Small intestine (tissue), 7 donors: Measurements from ENCODE around the gene CHFR. TPM values are rescaled to one million over a fixed set of nuclear protein-coding genes. Genes with fewer than 3 reads are reported as not detected.
A peak's percentile ranks its signal among the peaks of the same experiment; 100 is the strongest.

Source experiments
- DNase-seq, 2 donors: peaks; one replicate each; pipeline versions ENCODE4 v3.0.0 to v3.0.0-alpha.2; 2013
- FAIRE-seq: peaks from 2 replicates; lab custom pipeline; 2012; peaks lifted over from hg19 to GRCh38; lab: Jason Lieb, UNC
- H3K27ac ChIP-seq, 3 donors: one replicate each; pipeline ENCODE4 v1.5.1; 2013; ENCODE audit warnings: low read length in 2 of 3, mild to moderate bottlenecking in 2 of 3, control low read depth in 1 of 3, inconsistent platforms in 1 of 3, low read depth in 1 of 3, moderate library complexity in 1 of 3
- H3K27me3 ChIP-seq, 3 donors: one replicate each; pipeline ENCODE4 v1.6.1; 2013; ENCODE audit warnings: low read length in 3 of 3, inconsistent platforms in 1 of 3; ENCODE audit not compliant: control insufficient read depth in 3 of 3, insufficient read depth in 3 of 3
- H3K36me3 ChIP-seq, 3 donors: one replicate each; pipeline ENCODE4 v1.6.1; 2013; ENCODE audit warnings: low read length in 3 of 3, inconsistent platforms in 1 of 3, low read depth in 1 of 3, mild to moderate bottlenecking in 1 of 3, moderate library complexity in 1 of 3; ENCODE audit not compliant: control insufficient read depth in 3 of 3, insufficient read depth in 2 of 3
- H3K4me1 ChIP-seq, 3 donors: one replicate each; pipeline ENCODE4 v1.6.1; 2013; ENCODE audit warnings: low read length in 2 of 3, inconsistent platforms in 1 of 3, low read depth in 1 of 3, mild to moderate bottlenecking in 1 of 3, moderate library complexity in 1 of 3; ENCODE audit not compliant: control insufficient read depth in 3 of 3, insufficient read depth in 2 of 3
- H3K4me3 ChIP-seq, 3 donors: one replicate each; pipeline ENCODE4 v1.5.1; 2013; ENCODE audit warnings: low read length in 3 of 3, control low read depth in 1 of 3, inconsistent platforms in 1 of 3, low read depth in 1 of 3, mild to moderate bottlenecking in 1 of 3, moderate library complexity in 1 of 3
- H3K9me3 ChIP-seq, 2 donors: one replicate each; pipeline ENCODE4 v1.6.1; 2013; ENCODE audit warnings: low read depth in 1 of 2, low read length in 1 of 2; ENCODE audit not compliant: control insufficient read depth in 2 of 2, insufficient read depth in 1 of 2
- WGBS, 3 donors: extraction: QIAGEN DNeasy Blood & Tissue Kit; methylation state at CpG; one replicate each; pipeline ENCODE4 v1.1.7; 2013; 5-methylcytosine and 5-hydroxymethylcytosine counted together
- polyA plus RNA-seq, 4 donors: library from polyadenylated mRNA; stranded (reverse) in 3 of 4; unstranded in 1 of 4; fragments of 200-250 nt in 3 of 4; fragments of 120-200 nt in 1 of 4; gene quantifications; one replicate each; pipeline versions ENCODE4 v1.2.1 to v1.2.3, GENCODE V29; 2013
- donor health status: healthy with polysubstance abuse.
- donor health status: control.
- donor health status: control.
- donor health status: Bipolar disorder and iron deficiency.
- donor health status: healthy.

The CHFR gene
- polyA plus RNA-seq, 4 donors, result 23.9 to 43.4 (median 31.8) TPM

DNA sequence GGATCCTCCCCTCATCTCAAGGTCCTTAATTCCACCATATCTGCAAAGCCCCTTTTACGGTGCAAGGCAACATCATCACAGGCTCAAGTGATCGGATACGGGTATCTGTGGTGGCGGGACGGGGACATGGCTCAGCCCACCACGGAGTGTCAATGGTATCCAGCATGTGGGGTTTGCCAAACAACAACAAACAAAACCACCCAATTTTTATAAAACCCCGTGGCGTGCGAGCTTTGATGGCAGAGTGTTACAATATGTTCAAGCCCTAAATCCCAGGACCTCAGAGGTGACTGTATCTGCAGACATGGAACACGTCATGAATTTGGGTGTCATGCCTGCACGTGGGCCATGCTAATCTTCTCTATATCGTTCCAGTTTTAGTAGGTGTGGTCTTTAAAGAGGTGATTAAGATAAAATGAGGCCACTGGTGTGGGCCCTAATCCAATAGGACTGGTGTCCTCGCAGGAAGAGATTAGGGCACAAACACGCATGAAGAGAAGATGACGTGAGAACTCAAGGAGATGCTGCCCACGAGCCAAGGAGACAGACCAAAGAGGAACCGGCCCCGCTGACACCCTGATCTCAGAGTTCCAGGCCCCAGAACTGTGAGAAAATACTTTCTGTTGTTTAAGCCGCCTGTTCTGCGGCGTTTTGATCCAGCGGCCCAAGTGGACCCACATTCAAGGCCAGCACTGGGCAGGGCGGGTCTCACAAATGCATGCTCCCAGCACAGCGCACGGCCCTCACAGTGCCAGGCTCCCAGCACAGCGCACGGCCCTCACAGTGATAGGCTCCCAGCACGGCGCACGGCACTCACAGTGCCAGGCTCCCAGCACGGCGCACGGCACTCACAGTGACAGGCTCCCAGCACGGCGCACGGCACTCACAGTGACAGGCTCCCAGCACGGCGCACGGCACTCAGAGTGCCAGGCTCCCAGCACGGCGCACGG lies 52.1 kb downstream of the CHFR start:
- Histone ChIP-seq H3K9me3 (no peaks in the 10 kb centered on the region), H3K27ac (no peak overlapping the region), H3K4me3 (no peak overlapping the region), H3K36me3 (peaks cover 3 to 47% (median 3%) of the 10 kb centered on the region in 3 donors), H3K4me1 (no peaks in the 10 kb centered on the region), H3K27me3 (no peaks in the 10 kb centered on the region)
- whole genome bisulfite sequencing, 3 donors, result 91 to 93% (median 92%) methylated on average over 39 to 42 of the region's 42 CpGs
- DNase-seq (no peak), FAIRE-seq (no peak)

DNA sequence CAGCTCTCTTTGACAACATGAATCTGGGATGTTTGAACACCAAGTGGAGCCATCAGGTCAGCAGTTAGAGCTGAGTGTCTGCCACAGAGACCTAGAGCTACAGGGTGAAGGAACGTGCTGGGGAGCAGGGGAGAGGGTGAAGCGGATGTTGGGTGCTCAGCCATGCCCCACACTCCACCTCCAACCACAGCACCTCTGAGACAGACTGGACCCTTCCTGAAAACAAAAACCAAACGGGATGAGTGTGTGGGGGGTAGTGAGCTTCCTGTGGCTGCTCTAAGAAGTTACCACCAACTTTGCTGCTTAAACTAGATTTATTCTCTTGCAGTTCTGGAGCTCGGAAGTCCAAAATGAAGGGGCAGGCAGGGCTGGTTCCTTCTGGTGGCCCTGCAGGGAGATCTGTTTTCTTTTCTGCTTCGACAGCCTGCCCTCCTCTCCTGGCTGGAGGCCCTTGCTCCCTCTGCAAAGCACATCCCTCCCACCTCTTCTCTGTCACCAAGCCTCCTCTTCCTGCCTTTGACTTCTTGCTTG lies 53.2 kb downstream of the CHFR start:
- no peaks in the 10 kb centered on the region for H3K27me3 ChIP-seq
- no peak overlapping the region for H3K4me3 ChIP-seq
- peak in 1 of 2 donors; percentile 15 for DNase-seq
- peak overlapping the region in 1 of 3 donors; percentile 22 for H3K27ac ChIP-seq
- 60 to 83% (median 68%) methylated on average over 5 of the region's 5 CpGs for WGBS, 3 donors
- no peaks in the 10 kb centered on the region for H3K9me3 ChIP-seq
- H3K36me3 ChIP-seq, result peaks cover 0 to 37% (median 3%) of the 10 kb centered on the region in 3 donors
- no peak for FAIRE-seq
- H3K4me1 ChIP-seq, result peaks cover 0 to 3% (median 2%) of the 10 kb centered on the region in 3 donors

- H3K9me3 ChIP-seq, result no peaks in the 10 kb centered on the region
- no peak overlapping the region for H3K27ac ChIP-seq
- DNase-seq (no peak), FAIRE-seq (no peak)
- H3K4me1 ChIP-seq, result peaks cover 0 to 5% (median 2%) of the 10 kb centered on the region in 3 donors
- 93 to 96% (median 94%) methylated on average over 8 of the region's 8 CpGs for WGBS, 3 donors
- peaks cover 0 to 29% (median 3%) of the 10 kb centered on the region in 3 donors for H3K36me3 ChIP-seq
- no peak overlapping the region for H3K4me3 ChIP-seq
- no peaks in the 10 kb centered on the region for H3K27me3 ChIP-seq
Measured at GRCh38 chr12:132833341-132833740, 54.1 kb downstream of the CHFR start.

DNA sequence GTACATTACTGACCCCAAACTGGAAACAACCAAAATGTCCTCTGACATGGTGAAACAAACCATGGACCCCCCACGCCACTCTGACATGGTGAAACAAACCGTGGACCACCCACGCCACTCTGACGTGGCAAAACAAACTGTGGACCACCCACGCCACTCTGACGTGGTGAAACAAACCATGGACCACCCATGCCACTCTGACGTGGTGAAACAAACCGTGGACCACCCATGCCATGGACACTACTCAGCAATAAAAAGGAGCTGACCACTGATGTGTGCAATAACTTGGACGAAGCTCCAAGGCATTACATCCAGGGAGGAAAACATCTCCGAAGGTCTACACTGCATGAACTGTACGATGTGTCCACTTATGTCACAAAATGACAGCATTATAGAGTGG lies 55.6 kb downstream of the CHFR start:
- DNase-seq, result no peak
- Histone ChIP-seq H3K4me3 (no peak overlapping the region), H3K27ac (no peak overlapping the region), H3K27me3 (no peaks in the 10 kb centered on the region), H3K9me3 (no peaks in the 10 kb centered on the region), H3K36me3 (peaks cover under 1 to 27% (median under 1%) of the 10 kb centered on the region in 3 donors), H3K4me1 (peaks cover 2 to 16% (median 2%) of the 10 kb centered on the region in 3 donors)
- FAIRE-seq, result no peak
- 91 to 95% (median 94%) methylated on average over 11 of the region's 11 CpGs for WGBS, 3 donors

GRCh38 chr12:132828706-132829534 lies 58.5 kb downstream of the CHFR start, which contains the start of gene GOLGA3:
TSS of gene GOLGA3 (minus strand) at chr12:132828869. CDS start at chr12:132822128, 6,741 bp downstream.
- FAIRE-seq (no peak), DNase-seq (peak; percentile 95 to 97)
- Histone ChIP-seq H3K4me1 (peaks cover 2 to 16% (median 2%) of the 10 kb centered on the region in 3 donors), H3K27me3 (no peaks in the 10 kb centered on the region), H3K9me3 (no peaks in the 10 kb centered on the region), H3K27ac (peak within 1 kb of the TSS; percentile 96 to 100 (median 98)), H3K36me3 (peaks cover 0 to 39% (median 8%) of the 10 kb centered on the region in 3 donors), H3K4me3 (peak within 1 kb of the TSS; percentile 54 to 97 (median 96))
- WGBS, 3 donors, result 3 to 5% (median 4%) methylated on average over 61 to 78 of the region's 78 CpGs

- no peaks in the 10 kb centered on the region for H3K27me3 ChIP-seq
- H3K27ac ChIP-seq, result peak overlapping the region; percentile 96 to 100 (median 98)
- peaks cover 2 to 16% (median 2%) of the 10 kb centered on the region in 3 donors for H3K4me1 ChIP-seq
- DNase-seq, result peak; percentile 69 to 72
- H3K9me3 ChIP-seq, result no peaks in the 10 kb centered on the region
- no peak for FAIRE-seq
- 3 to 8% (median 5%) methylated on average over 47 to 59 of the region's 59 CpGs for WGBS, 3 donors
- peak overlapping the region; percentile 54 to 97 (median 96) for H3K4me3 ChIP-seq
- H3K36me3 ChIP-seq, result peaks cover 0 to 35% (median 8%) of the 10 kb centered on the region in 3 donors
Measured at GRCh38 chr12:132827763-132828703, 59.4 kb downstream of the CHFR start.

- peaks cover 2 to 16% (median 2%) of the 10 kb centered on the region in 3 donors for H3K4me1 ChIP-seq
- H3K27ac ChIP-seq, result no peak overlapping the region
- WGBS, 3 donors, result 92 to 95% (median 94%) methylated on average over 16 of the region's 16 CpGs
- DNase-seq, result no peak
- peaks cover 2 to 47% (median 8%) of the 10 kb centered on the region in 3 donors for H3K36me3 ChIP-seq
- FAIRE-seq, result no peak
- H3K9me3 ChIP-seq, result no peaks in the 10 kb centered on the region
- H3K27me3 ChIP-seq, result no peaks in the 10 kb centered on the region
- no peak overlapping the region for H3K4me3 ChIP-seq
Measured at GRCh38 chr12:132825861-132826260, 61.5 kb downstream of the CHFR start.
